ENCODE results near the gene CTU1.

Gene CTU1

GRCh38 chr19:51102991-51103390 is 5.2 kb downstream of the CTU1 start:
- no peak for DNase-seq

GRCh38 chr19:51101171-51101865 is 6.9 kb downstream of the CTU1 start:
- DNase-seq = no peak

GRCh38 chr19:51100601-51101000 is 7.6 kb downstream of the CTU1 start:
- no peak for DNase-seq

GRCh38 chr19:51099047-51099382 is 9.2 kb downstream of the CTU1 start:
- no peak for DNase-seq

GRCh38 chr19:51098365-51099046 is 9.7 kb downstream of the CTU1 start:
- peak; percentile 69 for DNase-seq

GRCh38 chr19:51097796-51098195 is 10.4 kb downstream of the CTU1 start:
- DNase-seq = no peak

- peak; percentile 67 for DNase-seq
These were observed 11.0 kb downstream of the CTU1 start for GRCh38 chr19:51097166-51097738.

- DNase-seq = no peak
These were observed 11.6 kb downstream of the CTU1 start for GRCh38 chr19:51096473-51097165.

- no peak for DNase-seq
These were observed 13.4 kb downstream of the CTU1 start for GRCh38 chr19:51094696-51095279.

- DNase-seq = no peak
These were observed 14.5 kb downstream of the CTU1 start for GRCh38 chr19:51093510-51094345.

- no peak for DNase-seq
These were observed 15.1 kb downstream of the CTU1 start for GRCh38 chr19:51093101-51093500.

GRCh38 chr19:51091895-51092873 is 16.0 kb downstream of the CTU1 start:
- DNase-seq = no peak

GRCh38 chr19:51091126-51091525 is 17.1 kb downstream of the CTU1 start:
- DNase-seq = no peak

- no peak for DNase-seq
These were observed 17.7 kb downstream of the CTU1 start for GRCh38 chr19:51090471-51090870.

GRCh38 chr19:51089786-51090185 is 18.4 kb downstream of the CTU1 start:
- no peak for DNase-seq

- no peak for DNase-seq
These were observed 21.9 kb downstream of the CTU1 start for GRCh38 chr19:51086153-51086850.

- DNase-seq = no peak
These were observed 23.7 kb downstream of the CTU1 start for GRCh38 chr19:51084505-51084904.

- no peak for DNase-seq
These were observed 24.4 kb downstream of the CTU1 start for GRCh38 chr19:51083783-51084182.

- DNase-seq = no peak
These were observed 25.0 kb downstream of the CTU1 start for GRCh38 chr19:51083181-51083580.

GRCh38 chr19:51082611-51083010 is 25.6 kb downstream of the CTU1 start, which contains the start of gene KLK14:
KLK14 (minus strand) TSS chr19:51082887; CDS start chr19:51082614, 273 bp downstream.
- DNase-seq = no peak

All from CD4-positive, alpha-beta T cell treated with Interleukin-15 for 1 hour (primary cell).